Measurements from ENCODE around the gene EIF1. TPM values are rescaled to one million over a fixed set of nuclear protein-coding genes. Genes with fewer than 3 reads are reported as not detected.

EIF1 gene
- total and polyA plus RNA-seq, 2 donors (not counting 1 experiment from before 2014, with no cell fraction given): 773 to 2,045 TPM

DNA sequence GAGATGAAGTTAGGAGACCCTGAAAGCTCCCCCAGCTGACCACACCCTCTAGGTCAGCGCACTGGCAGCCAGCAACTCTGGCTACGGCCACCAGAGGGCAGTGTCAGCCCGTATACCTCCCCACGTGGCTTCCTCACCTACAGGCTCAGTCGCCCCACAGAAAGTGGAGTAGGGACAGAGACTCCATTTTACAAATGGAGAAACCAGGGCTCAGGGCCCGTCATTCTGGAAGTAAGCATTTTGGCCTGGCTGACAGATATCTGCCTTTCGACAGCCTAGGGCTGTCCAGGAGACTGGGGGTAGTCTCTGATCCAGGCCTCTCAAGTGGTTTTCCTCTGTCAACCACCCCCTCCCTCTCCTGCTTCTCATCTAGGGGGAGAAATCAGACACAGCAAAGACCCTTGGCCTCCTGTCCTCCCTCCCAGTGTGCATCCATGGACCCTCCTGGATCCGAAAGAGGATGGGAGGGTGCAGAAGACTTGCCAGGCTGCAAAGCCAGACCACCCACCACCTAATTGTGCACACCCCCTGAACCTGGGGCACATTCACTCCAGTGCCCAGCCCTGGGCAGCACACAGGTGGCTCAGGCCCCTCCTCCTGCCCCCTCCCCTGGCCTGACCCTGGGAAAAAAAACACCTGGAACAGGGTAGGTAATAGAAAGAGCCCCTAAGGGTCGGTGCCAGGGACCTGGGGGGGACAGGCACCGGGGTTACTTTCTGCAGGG lies 49.6 kb downstream of the EIF1 start:
- WGBS (ENCODE audit: insufficient coverage): 27% methylated on average over 8 of the region's 10 CpGs
- H3K9me3 Mint-ChIP-seq (ENCODE audit: insufficient read depth): no peaks in the 10 kb centered on the region

DNA sequence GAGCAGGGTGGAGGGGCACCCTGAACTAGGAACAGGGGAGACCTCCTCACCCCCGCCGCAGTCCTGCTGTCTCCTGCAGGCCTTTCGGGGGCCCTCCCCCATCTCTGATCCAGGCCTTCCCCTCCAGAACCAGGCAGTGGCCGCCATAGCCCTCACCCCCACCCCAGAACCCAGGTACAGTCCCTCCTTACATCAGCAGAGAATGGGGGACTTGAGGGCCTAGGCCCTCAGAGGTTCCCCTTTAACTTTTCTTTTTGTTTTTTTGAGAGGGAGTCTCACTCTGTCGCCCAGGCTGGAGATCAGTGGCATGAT lies 50.1 kb downstream of the EIF1 start:
- peaks cover 23 to 24% of the 10 kb centered on the region in 2 donors for H3K4me1 ChIP-seq (ENCODE audit: control insufficient read depth in 2 of 2, insufficient read depth in 2 of 2, low read length in 2 of 2)
- Mint-ChIP-seq H3K27me3 (peaks cover 23% of the 10 kb centered on the region), H3K4me3 (no peak overlapping the region), H3K9me3 (ENCODE audit: insufficient read depth) (no peaks in the 10 kb centered on the region), H3K4me1 (peaks cover 8% of the 10 kb centered on the region), H3K27ac (no peak overlapping the region)
- H3K9ac ChIP-seq (ENCODE audit: low read length): no peak overlapping the region
- peaks cover 0 to 3% (median 0%) of the 10 kb centered on the region in 3 donors for H3K9me3 ChIP-seq (ENCODE audit: control extremely low read depth in 1 of 3, control insufficient read depth in 2 of 3, insufficient read depth in 1 of 3, low read length in 2 of 3)
- ATAC-seq (ENCODE audit: low read depth): no peak
- intact Hi-C loops (cut with micrococcal nuclease): loop anchor here (1.0 to 10.0 kb wide), 6 partner anchors 49 to 378 kb away; partner anchors contain the start of genes CNP, JUP and P3H4
- ChIA-PET POLR2A (no interaction called here), CTCF (interaction anchor here (1.0 kb wide), 1 partner anchor 63 kb away, joined by 3 read pairs; no protein-coding TSS in a partner anchor)
- 95% methylated on average over 4 of the region's 5 CpGs for WGBS (ENCODE audit: insufficient coverage)
- no peaks in the 10 kb centered on the region for H3K36me3 ChIP-seq (replicated peaks in 1 of 2; ENCODE audit: control extremely low read depth in 1 of 2, control insufficient read depth in 1 of 2, extremely low read depth in 1 of 2, insufficient read depth in 2 of 2, low read length in 1 of 2)
- no peak overlapping the region for H3K4me2 ChIP-seq (replicated peaks; ENCODE audit: low read depth, low read length, poor library complexity, severe bottlenecking)
- H3K4me3 ChIP-seq (ENCODE audit: control extremely low read depth in 1 of 5, extremely low read depth in 1 of 5, insufficient read depth in 1 of 5, low read depth in 2 of 5, low read length in 4 of 5): no peak overlapping the region
- no peak overlapping the region for H2AFZ ChIP-seq (ENCODE audit: insufficient read depth, low read depth, low read length, poor library complexity, severe bottlenecking)
- TF ChIP-seq, protein P1, sequence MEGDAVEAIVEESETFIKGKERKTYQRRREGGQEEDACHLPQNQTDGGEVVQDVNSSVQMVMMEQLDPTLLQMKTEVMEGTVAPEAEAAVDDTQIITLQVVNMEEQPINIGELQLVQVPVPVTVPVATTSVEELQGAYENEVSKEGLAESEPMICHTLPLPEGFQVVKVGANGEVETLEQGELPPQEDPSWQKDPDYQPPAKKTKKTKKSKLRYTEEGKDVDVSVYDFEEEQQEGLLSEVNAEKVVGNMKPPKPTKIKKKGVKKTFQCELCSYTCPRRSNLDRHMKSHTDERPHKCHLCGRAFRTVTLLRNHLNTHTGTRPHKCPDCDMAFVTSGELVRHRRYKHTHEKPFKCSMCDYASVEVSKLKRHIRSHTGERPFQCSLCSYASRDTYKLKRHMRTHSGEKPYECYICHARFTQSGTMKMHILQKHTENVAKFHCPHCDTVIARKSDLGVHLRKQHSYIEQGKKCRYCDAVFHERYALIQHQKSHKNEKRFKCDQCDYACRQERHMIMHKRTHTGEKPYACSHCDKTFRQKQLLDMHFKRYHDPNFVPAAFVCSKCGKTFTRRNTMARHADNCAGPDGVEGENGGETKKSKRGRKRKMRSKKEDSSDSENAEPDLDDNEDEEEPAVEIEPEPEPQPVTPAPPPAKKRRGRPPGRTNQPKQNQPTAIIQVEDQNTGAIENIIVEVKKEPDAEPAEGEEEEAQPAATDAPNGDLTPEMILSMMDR (IDR thresholded peaks at IDR 0.05): no peak
- TF ChIP-seq EZH2 (IDR thresholded peaks at IDR 0.05; ENCODE audit: borderline replicate concordance, insufficient read depth, low read depth, low read length, poor library complexity, severe bottlenecking): no peak
- H3K27ac ChIP-seq (ENCODE audit: low read length in 2 of 2): no peak overlapping the region
- H3K79me2 ChIP-seq (ENCODE audit: control insufficient read depth, insufficient read depth, low read length): no peaks in the 10 kb centered on the region
- H3K27me3 ChIP-seq (replicated peaks in 1 of 4; ENCODE audit: control extremely low read depth in 1 of 4, control insufficient read depth in 3 of 4, insufficient read depth in 4 of 4, low read length in 3 of 4): peaks cover 0 to 38% (median 25%) of the 10 kb centered on the region in 4 experiments
- DNase-seq: no peak
- H4K20me1 ChIP-seq (ENCODE audit: control insufficient read depth, insufficient read depth, low read length, poor library complexity, severe bottlenecking): no peaks in the 10 kb centered on the region

More for the DNA sequence above, 49.6 kb downstream of the EIF1 start:
- Histone ChIP-seq H3K4me1 (ENCODE audit: control insufficient read depth in 2 of 2, insufficient read depth in 2 of 2, low read length in 2 of 2) (peaks cover 23 to 25% of the 10 kb centered on the region in 2 donors), H2AFZ (ENCODE audit: insufficient read depth, low read depth, low read length, poor library complexity, severe bottlenecking) (peak overlapping the region; percentile 66), H3K27ac (ENCODE audit: low read length in 2 of 2) (no peak overlapping the region), H3K4me3 (ENCODE audit: control extremely low read depth in 1 of 5, extremely low read depth in 1 of 5, insufficient read depth in 1 of 5, low read depth in 2 of 5, low read length in 4 of 5) (no peak overlapping the region), H3K4me2 (replicated peaks; ENCODE audit: low read depth, low read length, poor library complexity, severe bottlenecking) (peak overlapping the region; percentile 23), H3K36me3 (replicated peaks in 1 of 2; ENCODE audit: control extremely low read depth in 1 of 2, control insufficient read depth in 1 of 2, extremely low read depth in 1 of 2, insufficient read depth in 2 of 2, low read length in 1 of 2) (no peaks in the 10 kb centered on the region), H3K27me3 (replicated peaks in 1 of 4; ENCODE audit: control extremely low read depth in 1 of 4, control insufficient read depth in 3 of 4, insufficient read depth in 4 of 4, low read length in 3 of 4) (peaks cover 0 to 42% (median 26%) of the 10 kb centered on the region in 4 experiments), H3K9ac (ENCODE audit: low read length) (no peak overlapping the region), H4K20me1 (ENCODE audit: control insufficient read depth, insufficient read depth, low read length, poor library complexity, severe bottlenecking) (no peaks in the 10 kb centered on the region), H3K79me2 (ENCODE audit: control insufficient read depth, insufficient read depth, low read length) (no peaks in the 10 kb centered on the region), H3K9me3 (ENCODE audit: control extremely low read depth in 1 of 3, control insufficient read depth in 2 of 3, insufficient read depth in 1 of 3, low read length in 2 of 3) (peaks cover 0 to 3% (median 0%) of the 10 kb centered on the region in 3 donors)
- DNase-seq (peak; percentile 88), ATAC-seq (ENCODE audit: low read depth) (peak; percentile 90)
- Mint-ChIP-seq H3K4me1 (peaks cover 11% of the 10 kb centered on the region), H3K4me3 (no peak overlapping the region), H3K27ac (no peak overlapping the region), H3K27me3 (peaks cover 28% of the 10 kb centered on the region)
- ChIA-PET CTCF (interaction anchor here (0.6 to 4.7 kb wide), 20 partner anchors 12 to 366 kb away, joined by 3 to 100 read pairs (median 3); partner anchors contain the start of genes ACLY, JUP and P3H4), POLR2A (no interaction called here)
- intact Hi-C loops (cut with micrococcal nuclease): loop anchor here (1.0 to 10.0 kb wide), 6 partner anchors 49 to 378 kb away; partner anchors contain the start of genes CNP, JUP and P3H4
- TF ChIP-seq, protein P1 (IDR thresholded peaks at IDR 0.05): peak; percentile 99
- no peak for TF ChIP-seq EZH2 (IDR thresholded peaks at IDR 0.05; ENCODE audit: borderline replicate concordance, insufficient read depth, low read depth, low read length, poor library complexity, severe bottlenecking)

Measured in B cell (primary cell).